Measurements from ENCODE around the gene RAP1A. TPM values are rescaled to one million over a fixed set of nuclear protein-coding genes. Genes with fewer than 3 reads are reported as not detected.
A peak's percentile ranks its signal among the peaks of the same experiment; 100 is the strongest.

The RAP1A gene
- polyA plus RNA-seq (ENCODE audit: insufficient read length): 48.6 TPM

- DNase-seq (ENCODE audit: low read depth): peak; percentile 55
Measured at GRCh38 chr1:111619635-111620440, at the start of gene RAP1A. RAP1A (plus strand) TSS chr1:111619789; CDS start chr1:111691361, 71,572 bp downstream.

- DNase-seq (ENCODE audit: low read depth): no peak
Measured at GRCh38 chr1:111569913-111570312, 49.7 kb upstream of the RAP1A start.

GRCh38 chr1:111570781-111571181, 48.8 kb upstream of the RAP1A start:
- DNase-seq (ENCODE audit: low read depth): no peak

GRCh38 chr1:111571239-111571638, 48.4 kb upstream of the RAP1A start:
- no peak for DNase-seq (ENCODE audit: low read depth)

- no peak for DNase-seq (ENCODE audit: low read depth)
Measured at GRCh38 chr1:111571987-111572386, 47.6 kb upstream of the RAP1A start.

GRCh38 chr1:111576547-111576946, 43.0 kb upstream of the RAP1A start:
- DNase-seq (ENCODE audit: low read depth): no peak

GRCh38 chr1:111577814-111578213, 41.8 kb upstream of the RAP1A start:
- no peak for DNase-seq (ENCODE audit: low read depth)

- no peak for DNase-seq (ENCODE audit: low read depth)
Measured at GRCh38 chr1:111581166-111581565, 38.4 kb upstream of the RAP1A start.

- DNase-seq (ENCODE audit: low read depth): no peak
Measured at GRCh38 chr1:111582016-111582415, 37.6 kb upstream of the RAP1A start.

GRCh38 chr1:111582644-111583618, 36.7 kb upstream of the RAP1A start:
- DNase-seq (ENCODE audit: low read depth): no peak

- no peak for DNase-seq (ENCODE audit: low read depth)
Measured at GRCh38 chr1:111585447-111586086, 34.0 kb upstream of the RAP1A start.

- no peak for DNase-seq (ENCODE audit: low read depth)
Measured at GRCh38 chr1:111586112-111586511, 33.5 kb upstream of the RAP1A start.

GRCh38 chr1:111587509-111588174, 31.9 kb upstream of the RAP1A start:
- DNase-seq (ENCODE audit: low read depth): no peak

GRCh38 chr1:111591937-111592336, 27.7 kb upstream of the RAP1A start:
- DNase-seq (ENCODE audit: low read depth): no peak

GRCh38 chr1:111592389-111593361, 26.9 kb upstream of the RAP1A start:
- DNase-seq (ENCODE audit: low read depth): no peak

- no peak for DNase-seq (ENCODE audit: low read depth)
Measured at GRCh38 chr1:111593403-111594305, 25.9 kb upstream of the RAP1A start.

GRCh38 chr1:111594306-111594693, 25.3 kb upstream of the RAP1A start:
- DNase-seq (ENCODE audit: low read depth): no peak

- no peak for DNase-seq (ENCODE audit: low read depth)
Measured at GRCh38 chr1:111595807-111596206, 23.8 kb upstream of the RAP1A start.

GRCh38 chr1:111596499-111596898, 23.1 kb upstream of the RAP1A start:
- DNase-seq (ENCODE audit: low read depth): no peak
